HFFc6 (cell line): ENCODE results near the gene DCAF5. TPM values are rescaled to one million over a fixed set of nuclear protein-coding genes. Genes with fewer than 3 reads are reported as not detected.
A peak's percentile ranks its signal among the peaks of the same experiment; 100 is the strongest.

Experiments
- DNase-seq: peaks from one replicate; pipeline ENCODE4 v3.0.0-alpha.2; 2018
- H3K27ac Mint-ChIP-seq: 2 replicates; pipeline ENCODE4 v1.8.0; 2020; ENCODE audit warnings: mild to moderate bottlenecking, mixed read lengths
- H3K27me3 Mint-ChIP-seq: 2 replicates; pipeline ENCODE4 v1.8.0; 2021; ENCODE audit warnings: mild to moderate bottlenecking, moderate library complexity, mixed read lengths; ENCODE audit not compliant: insufficient read depth
- H3K36me3 Mint-ChIP-seq: 2 replicates; pipeline ENCODE4 v1.8.0; 2021; ENCODE audit warnings: low read depth, mixed read lengths
- H3K4me1 Mint-ChIP-seq: 2 replicates; pipeline ENCODE4 v1.8.0; 2020; ENCODE audit warnings: low read depth, mixed read lengths
- H3K4me3 Mint-ChIP-seq: 2 replicates; pipeline ENCODE4 v1.8.0; 2020; ENCODE audit warnings: mild to moderate bottlenecking, moderate library complexity, mixed read lengths
- H3K9me3 Mint-ChIP-seq: 2 replicates; pipeline ENCODE4 v1.8.0; 2020; ENCODE audit warnings: mild to moderate bottlenecking, mixed read lengths
- total RNA-seq, 6 experiments: library from RNA; stranded (reverse); fragmentation: NEBNext Ultra II Directional; extraction: Animal tissue kit (Norgen Biotek cat#: 25700); gene quantifications; 2 replicates in 1 of 6; 3 replicates in 5 of 6; pipeline ENCODE4 v1.2.3, GENCODE V29; 2021
- TF ChIP-seq, protein P1 (sequence below): fragments of 200-600 bp; sonication (generic); IDR thresholded peaks from 2 replicates; pipeline ENCODE4 v1.5.0; 2021; ENCODE audit warnings: antibody characterized with exemption, mild to moderate bottlenecking

The DCAF5 gene
- total RNA-seq, 6 experiments from 2014 or later: 23.4 to 34.7 (median 27.0) TPM

DNA sequence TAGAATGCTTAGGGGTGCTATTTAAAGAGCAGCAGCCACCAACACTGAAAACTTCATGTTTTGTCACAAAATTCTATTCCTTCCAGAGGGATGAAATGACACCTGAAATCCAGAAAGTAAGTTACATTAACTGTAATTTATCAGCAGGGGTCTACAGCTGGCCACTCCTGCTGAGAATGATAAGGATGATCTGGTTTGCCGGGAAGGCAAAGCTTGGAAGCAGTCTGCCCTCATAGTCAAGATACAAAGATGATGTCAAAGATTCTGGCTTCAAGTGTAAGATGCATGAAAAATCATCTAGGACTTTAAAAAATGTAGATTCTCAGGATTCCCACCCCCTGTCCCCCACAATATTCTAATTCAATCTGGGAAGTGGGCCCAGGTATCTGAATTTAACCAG lies 58.4 kb downstream of the DCAF5 start:
- Mint-ChIP-seq H3K27me3 (peaks cover 1% of the 10 kb centered on the region), H3K4me3 (peak overlapping the region; percentile 35)

DNA sequence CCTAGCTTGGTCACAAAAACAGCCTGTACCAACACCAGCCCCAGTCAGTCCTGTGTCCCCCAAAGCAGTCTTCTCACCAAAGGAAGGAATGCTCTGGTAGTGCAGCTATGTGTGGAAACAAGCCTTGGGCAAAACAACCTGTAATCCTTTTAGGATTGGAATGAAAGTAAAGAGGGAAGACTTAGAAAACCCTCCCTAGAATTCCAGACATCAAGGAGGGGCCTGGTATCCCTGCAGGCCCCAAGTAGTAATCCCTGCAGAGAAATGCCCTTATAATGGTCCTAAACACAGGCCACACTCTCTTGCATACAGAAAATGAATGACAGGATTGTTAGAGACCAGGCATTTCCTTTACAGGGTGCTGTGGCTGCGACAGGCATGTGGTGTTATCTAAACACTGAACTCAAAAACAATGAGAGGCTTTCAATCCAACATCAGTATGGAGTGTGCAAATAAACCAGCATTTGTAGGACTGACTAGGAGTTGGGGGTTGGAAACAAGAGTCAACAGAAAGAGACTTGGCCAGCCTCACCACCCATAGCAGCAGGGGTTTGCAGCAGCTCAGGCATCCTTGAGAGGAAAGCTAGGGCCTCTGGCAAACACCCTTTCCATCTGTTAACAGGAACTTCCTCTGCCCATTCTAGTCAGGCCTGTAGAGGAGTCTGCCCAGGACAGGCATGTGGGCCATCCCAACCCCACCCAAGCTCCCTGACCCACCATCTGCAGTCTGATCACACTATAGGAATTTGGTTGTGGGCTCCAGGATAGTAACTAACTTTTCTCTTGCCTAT lies 59.1 kb downstream of the DCAF5 start:
- peaks cover 1% of the 10 kb centered on the region for H3K27me3 Mint-ChIP-seq
- H3K4me1 Mint-ChIP-seq: peaks cover 74% of the 10 kb centered on the region
- peak overlapping the region; percentile 35 for H3K4me3 Mint-ChIP-seq

More for the DNA sequence above, 58.4 kb downstream of the DCAF5 start:
- peaks cover 68% of the 10 kb centered on the region for H3K4me1 Mint-ChIP-seq
- DNase-seq: no peak
- H3K9me3 Mint-ChIP-seq: no peaks in the 10 kb centered on the region
- peak overlapping the region; percentile 75 for H3K27ac Mint-ChIP-seq
- H3K36me3 Mint-ChIP-seq: peaks cover 8% of the 10 kb centered on the region
- TF ChIP-seq, protein P1, sequence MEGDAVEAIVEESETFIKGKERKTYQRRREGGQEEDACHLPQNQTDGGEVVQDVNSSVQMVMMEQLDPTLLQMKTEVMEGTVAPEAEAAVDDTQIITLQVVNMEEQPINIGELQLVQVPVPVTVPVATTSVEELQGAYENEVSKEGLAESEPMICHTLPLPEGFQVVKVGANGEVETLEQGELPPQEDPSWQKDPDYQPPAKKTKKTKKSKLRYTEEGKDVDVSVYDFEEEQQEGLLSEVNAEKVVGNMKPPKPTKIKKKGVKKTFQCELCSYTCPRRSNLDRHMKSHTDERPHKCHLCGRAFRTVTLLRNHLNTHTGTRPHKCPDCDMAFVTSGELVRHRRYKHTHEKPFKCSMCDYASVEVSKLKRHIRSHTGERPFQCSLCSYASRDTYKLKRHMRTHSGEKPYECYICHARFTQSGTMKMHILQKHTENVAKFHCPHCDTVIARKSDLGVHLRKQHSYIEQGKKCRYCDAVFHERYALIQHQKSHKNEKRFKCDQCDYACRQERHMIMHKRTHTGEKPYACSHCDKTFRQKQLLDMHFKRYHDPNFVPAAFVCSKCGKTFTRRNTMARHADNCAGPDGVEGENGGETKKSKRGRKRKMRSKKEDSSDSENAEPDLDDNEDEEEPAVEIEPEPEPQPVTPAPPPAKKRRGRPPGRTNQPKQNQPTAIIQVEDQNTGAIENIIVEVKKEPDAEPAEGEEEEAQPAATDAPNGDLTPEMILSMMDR: no peak

DNA sequence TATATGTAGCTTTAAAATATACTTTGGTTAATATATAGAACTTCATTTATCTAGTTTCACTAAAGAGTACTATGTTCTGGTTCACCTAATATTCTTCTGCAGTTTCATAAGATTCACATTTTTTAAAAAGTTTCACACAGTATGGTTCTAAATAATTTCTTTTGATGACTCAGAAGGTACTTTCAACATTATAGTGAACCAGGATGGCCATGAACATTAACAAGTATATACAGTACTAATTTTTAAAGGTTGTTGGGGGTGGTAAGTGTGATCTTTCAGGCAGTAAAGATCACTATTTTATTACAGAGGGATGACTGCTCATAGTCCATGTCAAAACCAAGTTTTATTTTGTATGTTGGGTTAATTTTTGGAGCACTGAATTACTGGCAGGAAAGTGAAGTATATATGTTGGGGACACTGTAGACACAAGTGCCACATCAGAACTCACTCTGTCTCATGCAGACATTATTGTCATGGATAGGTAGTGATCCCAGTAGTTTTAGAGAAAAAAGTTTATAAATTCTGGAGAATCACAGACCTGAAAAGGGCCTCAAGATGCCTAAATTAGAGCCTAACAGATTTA lies 60.0 kb downstream of the DCAF5 start:
- no peak overlapping the region for H3K4me3 Mint-ChIP-seq
- H3K27ac Mint-ChIP-seq: peak overlapping the region; percentile 75
- peaks cover 78% of the 10 kb centered on the region for H3K4me1 Mint-ChIP-seq
- no peak for DNase-seq
- H3K36me3 Mint-ChIP-seq: peaks cover 8% of the 10 kb centered on the region
- peaks cover 1% of the 10 kb centered on the region for H3K27me3 Mint-ChIP-seq
- TF ChIP-seq, protein P1: no peak
- H3K9me3 Mint-ChIP-seq: no peaks in the 10 kb centered on the region

More for the DNA sequence above, 59.1 kb downstream of the DCAF5 start:
- H3K9me3 Mint-ChIP-seq: no peaks in the 10 kb centered on the region
- peak overlapping the region; percentile 75 for H3K27ac Mint-ChIP-seq
- TF ChIP-seq, protein P1: no peak
- peak; percentile 30 for DNase-seq
- peaks cover 8% of the 10 kb centered on the region for H3K36me3 Mint-ChIP-seq

DNA sequence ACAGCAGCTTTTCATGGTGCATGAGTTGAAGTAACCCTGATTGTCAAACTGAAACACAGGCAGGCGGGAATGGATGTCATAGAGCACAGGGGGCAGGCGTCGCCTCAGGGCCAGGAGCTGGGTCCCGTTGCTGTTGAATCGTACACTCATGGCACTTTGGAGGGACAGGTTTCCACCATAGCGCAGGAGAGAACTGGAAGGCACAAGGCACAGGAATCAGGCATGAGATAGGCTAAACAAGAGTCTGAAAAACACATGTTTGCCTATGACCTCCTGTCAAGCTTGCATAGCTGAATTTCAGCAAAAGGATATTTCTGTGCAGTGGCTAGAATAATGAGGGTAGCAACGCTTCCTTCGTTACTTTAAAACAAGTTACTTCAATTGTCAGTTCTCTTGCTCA lies 61.2 kb downstream of the DCAF5 start:
- no peaks in the 10 kb centered on the region for H3K9me3 Mint-ChIP-seq
- TF ChIP-seq, protein P1: no peak
- H3K27ac Mint-ChIP-seq: 0 out of 2 replicates have a peak overlapping the region, but pooled peaks have one; percentile 4
- peaks cover 82% of the 10 kb centered on the region for H3K4me1 Mint-ChIP-seq
- DNase-seq: no peak
- peaks cover 1% of the 10 kb centered on the region for H3K27me3 Mint-ChIP-seq
- no peak overlapping the region for H3K4me3 Mint-ChIP-seq
- H3K36me3 Mint-ChIP-seq: peaks cover 14% of the 10 kb centered on the region

DNA sequence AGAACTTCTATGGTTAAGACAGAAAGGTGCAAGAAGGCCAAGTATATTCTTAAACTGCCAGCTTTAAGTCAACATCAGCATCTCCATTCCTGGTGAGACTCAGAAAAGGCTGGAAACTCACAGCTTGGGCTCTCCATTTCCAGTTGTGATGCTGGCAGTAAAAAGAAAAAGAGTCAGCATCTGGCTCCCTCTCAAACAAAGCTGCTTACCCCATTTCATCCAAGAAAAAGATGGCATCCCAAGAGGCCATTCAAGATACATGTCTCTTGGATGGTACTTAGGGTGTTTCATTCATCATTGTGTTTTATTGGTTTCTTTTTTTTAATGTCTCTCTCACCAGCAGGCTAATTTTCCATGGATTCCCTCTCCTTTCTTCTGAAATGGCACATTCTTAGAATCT lies 61.9 kb downstream of the DCAF5 start:
- Mint-ChIP-seq H3K27ac (peak overlapping the region; percentile 4; the same call in 1 of the 2 replicates), H3K4me3 (no peak overlapping the region), H3K27me3 (peaks cover under 1% of the 10 kb centered on the region), H3K36me3 (peaks cover 16% of the 10 kb centered on the region), H3K9me3 (no peaks in the 10 kb centered on the region), H3K4me1 (peaks cover 79% of the 10 kb centered on the region)
- TF ChIP-seq, protein P1: no peak
- no peak for DNase-seq
